Lung (tissue), 12 donors: ENCODE data around the gene C2orf66. TPM values are rescaled to one million over a fixed set of nuclear protein-coding genes. Genes with fewer than 3 reads are reported as not detected.

ENCODE experiments used
- ATAC-seq: fragments of 200-7000 bp; cut with Tn5 transposase; one replicate; pipeline ENCODE4 v1.9.1; 2020; ENCODE audit warnings: moderate number of reproducible peaks; ENCODE audit not compliant: insufficient read depth, low FRiP score
- DNase-seq, 3 donors: peaks; one replicate each; pipeline ENCODE4 v3.0.0-alpha.2; 2013 to 2017
- H3K27ac ChIP-seq, 2 donors: one replicate each; pipeline ENCODE4 v1.5.1; 2013; ENCODE audit warnings: mild to moderate bottlenecking in 2 of 2, moderate library complexity in 2 of 2, control low read depth in 1 of 2, inconsistent platforms in 1 of 2, low read depth in 1 of 2, low read length in 1 of 2
- H3K27me3 ChIP-seq, 3 donors: one replicate each; pipeline ENCODE4 v1.5.1; 2013; ENCODE audit warnings: low read length in 2 of 3; ENCODE audit not compliant: control insufficient read depth in 3 of 3, insufficient read depth in 3 of 3
- H3K36me3 ChIP-seq, 4 donors: one replicate each; pipeline ENCODE4 v1.5.1; 2013; ENCODE audit warnings: low read length in 4 of 4, mild to moderate bottlenecking in 1 of 4, moderate library complexity in 1 of 4; ENCODE audit not compliant: control insufficient read depth in 4 of 4, insufficient read depth in 4 of 4
- H3K4me1 ChIP-seq, 5 donors: one replicate each; pipeline ENCODE4 v1.5.1; 2013; ENCODE audit warnings: low read length in 5 of 5, mild to moderate bottlenecking in 2 of 5, moderate library complexity in 1 of 5; ENCODE audit not compliant: control insufficient read depth in 5 of 5, insufficient read depth in 5 of 5
- H3K4me3 ChIP-seq: one replicate; pipeline ENCODE4 v1.5.1; 2013; ENCODE audit warnings: mild to moderate bottlenecking, control low read depth, moderate library complexity
- H3K9ac ChIP-seq, 2 donors: one replicate each; pipeline ENCODE4 v1.5.1; 2013; ENCODE audit warnings: low read length in 2 of 2, control low read depth in 1 of 2; ENCODE audit not compliant: insufficient read depth in 1 of 2
- H3K9me3 ChIP-seq, 4 donors: one replicate each; pipeline ENCODE4 v1.5.1; 2013; ENCODE audit warnings: low read length in 3 of 4, mild to moderate bottlenecking in 1 of 4, moderate library complexity in 1 of 4; ENCODE audit not compliant: control insufficient read depth in 4 of 4, insufficient read depth in 3 of 4
- CTCF ChIP-seq: IDR thresholded peaks from 2 replicates; pipeline ENCODE4 v1.5.1; 2012; ENCODE audit warnings: mild to moderate bottlenecking; ENCODE audit errors: control extremely low read depth, extremely low read depth
- WGBS, 2 donors: extraction: QIAGEN DNeasy Blood & Tissue Kit; methylation state at CpG; one replicate each; pipeline ENCODE4 v1.1.7; 2013; 5-methylcytosine and 5-hydroxymethylcytosine counted together
- polyA plus RNA-seq, 2 donors: library from polyadenylated mRNA; stranded (reverse); fragments of 200-250 nt; gene quantifications; one replicate each; pipeline ENCODE4 v1.2.1, GENCODE V29; 2013
- total RNA-seq, 2 donors: library from RNA; depleted of rRNA in 1 of 2; stranded (reverse); fragments of >200 nt in 1 of 2; gene quantifications; one replicate each; pipeline ENCODE4 v1.2.1, GENCODE V29; 2014 to 2021
- donor health status: control.
- donor health status: control.
- donor health status: Bipolar disorder and iron deficiency.
- donor health status: healthy.
- donor health status: DM: yes; HTN: yes; CAD: no.

The C2orf66 gene
- total and polyA plus RNA-seq, 4 donors: 0.02 to 0.18 TPM; not detected in 2

GRCh38 chr2:196827356-196827755, 18.2 kb upstream of the C2orf66 start:
- H3K36me3 ChIP-seq: no peaks in the 10 kb centered on the region
- no peak for TF ChIP-seq CTCF
- no peak overlapping the region for H3K9ac ChIP-seq
- H3K4me1 ChIP-seq: no peaks in the 10 kb centered on the region
- no peaks in the 10 kb centered on the region for H3K9me3 ChIP-seq
- no peak overlapping the region for H3K4me3 ChIP-seq
- H3K27ac ChIP-seq: no peak overlapping the region
- no peaks in the 10 kb centered on the region for H3K27me3 ChIP-seq
- WGBS, 2 donors: 60 to 68% methylated on average over 2 of the region's 2 CpGs
- ATAC-seq (no peak), DNase-seq (no peak)

GRCh38 chr2:196823750-196824522, 14.8 kb upstream of the C2orf66 start:
- Histone ChIP-seq H3K27me3 (no peaks in the 10 kb centered on the region), H3K36me3 (no peaks in the 10 kb centered on the region), H3K4me3 (no peak overlapping the region), H3K9ac (no peak overlapping the region), H3K4me1 (no peaks in the 10 kb centered on the region), H3K27ac (no peak overlapping the region), H3K9me3 (peaks cover 0 to 3% (median 0%) of the 10 kb centered on the region in 4 donors)
- no peak for TF ChIP-seq CTCF
- DNase-seq: no peak
- no peak for ATAC-seq

GRCh38 chr2:196821195-196821594, 12.0 kb upstream of the C2orf66 start:
- H3K27me3 ChIP-seq: no peaks in the 10 kb centered on the region
- ATAC-seq (no peak), DNase-seq (no peak)
- no peak overlapping the region for H3K9ac ChIP-seq
- no peak for TF ChIP-seq CTCF
- peaks cover 0 to 5% (median 1%) of the 10 kb centered on the region in 4 donors for H3K9me3 ChIP-seq
- H3K4me1 ChIP-seq: no peaks in the 10 kb centered on the region
- H3K36me3 ChIP-seq: no peaks in the 10 kb centered on the region
- H3K4me3 ChIP-seq: no peak overlapping the region
- no peak overlapping the region for H3K27ac ChIP-seq
- WGBS, 2 donors: 75 to 84% methylated on average over 1 of the region's 1 CpG
